Stimulated activated CD8-positive, alpha-beta memory T cell treated with anti-CD3 and anti-CD28 coated beads, Interleukin-7, amount 100 ng/mL, for 48 hours (primary cell): ENCODE results near the gene TCL1B.
"Not testable (repeated sequence)": the region's sequence is repeated elsewhere in the genome, so short reads cannot be mapped to it uniquely, and the experiment has no call there.

Experiments
- DNase-seq, 2 donors: peaks; one replicate each; pipeline ENCODE4 v3.0.0-alpha.2; 2020; ENCODE audit warnings: low read depth in 1 of 2; ENCODE audit errors: extremely low read depth in 1 of 2

Gene TCL1B

GRCh38 chr14:95700221-95700976, 14.2 kb downstream of the TCL1B start:
- no peak for DNase-seq

GRCh38 chr14:95701846-95702221, 15.6 kb downstream of the TCL1B start:
- no peak for DNase-seq

DNA sequence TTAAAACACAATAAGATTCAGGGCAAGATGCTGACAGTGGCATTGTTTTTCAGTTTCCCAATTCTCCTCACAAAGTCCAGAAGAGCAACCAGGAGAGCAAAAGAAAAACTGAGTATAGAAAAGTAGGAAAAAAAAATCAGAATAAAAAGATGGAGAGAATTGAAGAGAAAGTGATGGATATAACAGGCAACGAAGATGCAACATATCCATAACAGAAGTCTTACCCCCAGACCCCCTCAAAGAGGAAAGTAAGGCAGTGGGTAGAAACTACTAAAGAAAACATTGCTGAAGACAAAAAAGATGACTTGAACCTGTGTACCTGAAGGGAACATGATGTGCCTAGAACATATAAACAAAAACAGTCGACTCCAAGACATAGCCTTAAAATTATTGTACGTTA, 17.1 kb downstream of the TCL1B start:
- DNase-seq: no peak

DNA sequence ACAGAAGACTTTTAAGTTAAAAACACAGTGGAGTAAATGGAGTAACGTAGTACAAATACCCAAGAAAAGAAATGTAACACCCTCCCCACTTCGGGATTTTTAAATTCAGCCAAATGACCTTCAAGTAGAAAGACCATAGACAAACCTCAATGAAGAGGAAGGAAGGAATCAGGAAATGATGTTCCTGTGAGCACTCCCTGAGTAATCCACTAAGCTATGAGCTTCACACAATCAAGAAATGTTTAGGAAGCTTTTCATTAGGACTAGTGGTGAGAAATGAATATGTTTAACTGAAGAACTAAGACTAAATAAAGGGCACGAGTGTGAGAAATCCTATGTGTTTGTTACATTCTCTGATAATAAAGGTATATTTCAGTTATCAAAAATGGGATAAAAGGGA, 17.6 kb downstream of the TCL1B start:
- no peak for DNase-seq

- no peak for DNase-seq
These were observed 19.3 kb downstream of the TCL1B start for GRCh38 chr14:95705518-95705917.

- DNase-seq: no peak
These were observed 21.1 kb downstream of the TCL1B start for GRCh38 chr14:95707327-95707726.

GRCh38 chr14:95710106-95710505, 23.9 kb downstream of the TCL1B start:
- DNase-seq: no peak

- DNase-seq: no peak
These were observed 25.4 kb downstream of the TCL1B start for GRCh38 chr14:95711476-95712176.

DNA sequence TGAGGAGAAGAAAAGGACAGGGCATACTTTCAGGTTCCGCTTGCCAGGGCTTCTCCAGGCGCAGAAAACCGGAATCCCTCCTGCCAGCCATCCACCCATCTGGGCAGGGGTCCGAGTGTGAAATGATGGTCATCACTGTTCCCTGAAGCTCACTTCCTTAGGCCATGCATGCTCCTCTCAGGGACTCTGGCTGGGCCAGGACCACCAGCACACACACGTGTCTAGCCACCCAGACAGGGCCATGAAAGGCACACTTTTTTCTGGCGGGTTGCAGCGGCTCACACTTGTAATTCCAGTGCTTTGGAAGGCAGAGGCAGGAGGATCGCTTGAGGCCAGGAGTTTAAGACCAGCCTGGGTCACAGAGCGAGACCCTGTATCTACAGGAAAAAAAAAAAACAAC, 26.2 kb downstream of the TCL1B start:
- DNase-seq: no peak

- no peak for DNase-seq
These were observed 27.6 kb downstream of the TCL1B start, which contains the start of gene TCL1A for GRCh38 chr14:95713596-95714371. TSS of gene TCL1A (minus strand) at chr14:95714125. CDS start at chr14:95714066, 59 bp downstream.

GRCh38 chr14:95722525-95723190, 36.4 kb downstream of the TCL1B start:
- no peak for DNase-seq

- no peak for DNase-seq
These were observed 39.6 kb downstream of the TCL1B start for GRCh38 chr14:95725685-95726336.

DNA sequence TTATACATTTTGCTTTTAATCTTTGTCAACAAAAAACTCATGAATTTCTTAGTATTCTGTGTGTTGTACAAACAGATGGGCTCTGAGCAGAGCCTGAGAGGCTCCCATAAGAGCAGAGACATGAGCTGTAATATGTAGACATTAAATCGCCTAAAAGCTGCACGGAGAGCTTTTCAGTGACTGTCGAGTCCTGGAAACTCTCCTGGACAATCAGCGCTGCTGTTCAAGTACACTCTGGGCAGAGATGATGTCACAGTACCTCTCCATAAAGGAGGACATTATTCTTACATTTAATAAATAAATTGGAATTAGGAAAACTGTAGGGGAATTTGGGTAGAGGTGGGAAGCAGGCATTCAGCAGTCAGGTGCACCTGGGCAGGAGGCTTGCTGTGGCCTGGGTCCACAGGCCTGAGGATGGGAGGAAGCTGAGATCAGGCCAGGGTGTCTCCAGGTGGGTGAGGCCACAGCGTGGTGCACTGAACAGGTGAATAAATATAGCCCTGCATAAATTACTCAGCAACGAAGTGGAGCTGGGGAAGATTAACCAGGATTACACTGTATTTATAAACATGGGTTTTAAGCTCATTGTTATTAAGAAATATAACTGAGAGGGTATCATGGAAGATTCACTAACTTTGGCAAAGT, 41.0 kb downstream of the TCL1B start:
- no peak for DNase-seq

DNA sequence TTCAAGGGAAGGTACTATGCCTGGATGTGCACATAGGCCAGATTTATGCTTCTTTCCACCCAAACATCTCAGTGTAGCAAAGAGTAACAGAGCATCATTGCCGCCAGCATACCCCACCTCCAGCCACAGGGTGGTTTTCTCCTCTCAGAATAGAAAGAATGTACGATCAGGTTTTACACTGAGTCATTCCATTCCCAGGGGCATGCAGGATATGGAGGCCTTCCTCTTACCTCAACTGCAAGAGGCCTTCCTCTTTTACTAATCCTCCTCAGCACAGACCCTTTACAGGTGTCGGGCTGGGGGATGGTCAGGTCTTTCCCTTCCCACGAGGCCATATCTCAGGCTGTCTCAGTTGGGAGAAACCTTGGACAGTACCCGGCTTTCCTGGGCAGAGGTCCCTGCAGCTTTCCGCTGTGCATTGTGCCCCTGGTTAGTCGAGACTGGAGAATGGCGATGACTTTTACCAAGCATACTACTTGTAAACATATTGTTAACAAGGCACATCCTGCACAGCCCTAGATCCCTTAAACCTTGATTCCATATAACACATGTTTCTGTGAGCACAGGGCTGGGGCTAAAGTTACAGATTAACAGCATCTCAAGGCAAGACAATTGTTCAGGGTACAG, 43.3 kb downstream of the TCL1B start:
- DNase-seq: not testable (repeated sequence)

- DNase-seq: no peak
These were observed 43.9 kb downstream of the TCL1B start for GRCh38 chr14:95730126-95730525.

GRCh38 chr14:95733212-95733611, 47.0 kb downstream of the TCL1B start:
- DNase-seq: no peak

DNA sequence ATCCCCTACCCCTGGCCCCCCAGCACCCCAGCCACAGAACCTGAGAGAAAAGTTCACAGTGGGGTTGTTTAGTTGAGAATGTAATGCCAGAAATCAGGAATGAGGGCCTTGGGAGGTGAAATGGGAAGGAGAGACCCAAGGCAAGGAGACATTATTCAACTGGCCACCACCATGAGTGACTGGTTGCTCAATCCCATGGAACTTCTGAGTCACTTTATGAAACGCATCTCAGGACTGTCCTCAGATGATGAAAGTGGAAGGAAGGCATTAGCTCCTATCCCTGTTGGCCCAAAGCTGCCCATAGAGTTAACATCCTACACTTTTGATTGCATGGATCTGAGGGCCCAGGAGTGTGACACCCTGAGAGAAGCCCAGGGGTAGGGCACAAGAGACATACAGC, 53.1 kb downstream of the TCL1B start:
- DNase-seq: no peak

- no peak for DNase-seq
These were observed 54.8 kb downstream of the TCL1B start for GRCh38 chr14:95741038-95741490.

DNA sequence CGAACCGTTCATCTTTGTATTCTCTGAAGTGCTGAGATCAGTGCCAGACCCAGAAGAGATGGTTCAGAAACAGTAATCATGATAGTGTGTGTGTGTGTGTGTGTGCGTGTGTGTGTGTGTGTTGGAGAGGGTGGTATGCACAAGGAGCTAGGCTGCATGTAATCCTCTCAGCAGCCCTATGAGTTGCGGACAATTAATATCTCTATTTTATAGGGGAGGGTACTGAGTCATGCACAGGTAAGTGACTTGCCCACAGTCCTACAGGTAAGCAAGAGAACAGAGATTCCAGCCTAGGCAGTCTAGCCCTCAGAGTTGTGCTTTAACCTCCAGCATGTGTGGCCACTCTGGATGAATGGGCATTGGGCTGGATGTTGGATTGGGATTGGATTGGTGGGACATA, 55.6 kb downstream of the TCL1B start:
- DNase-seq: no peak
